ENCODE results near the gene CCDC92. TPM values are rescaled to one million over a fixed set of nuclear protein-coding genes. Genes with fewer than 3 reads are reported as not detected.

The CCDC92 gene
- total RNA-seq, 1 donor: 8.2 TPM

DNA sequence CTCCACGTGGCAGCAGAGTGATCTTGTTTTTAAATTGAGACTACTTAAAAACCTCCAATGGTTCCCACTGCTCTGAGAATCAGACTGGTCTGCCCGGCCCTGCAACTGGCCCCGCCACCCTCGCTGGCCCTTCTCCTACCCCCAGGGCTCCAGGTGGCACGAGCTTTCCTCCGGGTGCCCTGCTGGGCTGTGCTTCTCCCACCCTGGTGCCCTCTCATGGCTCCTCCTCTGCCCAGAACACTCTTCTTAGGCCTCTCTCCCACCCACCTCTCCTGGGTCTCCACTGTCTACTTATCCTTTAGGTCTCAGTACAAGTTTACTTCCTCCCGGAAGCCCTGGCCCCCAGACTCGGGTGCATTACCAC is 26.5 kb downstream of the CCDC92 start:
- TF ChIP-seq, protein P1, sequence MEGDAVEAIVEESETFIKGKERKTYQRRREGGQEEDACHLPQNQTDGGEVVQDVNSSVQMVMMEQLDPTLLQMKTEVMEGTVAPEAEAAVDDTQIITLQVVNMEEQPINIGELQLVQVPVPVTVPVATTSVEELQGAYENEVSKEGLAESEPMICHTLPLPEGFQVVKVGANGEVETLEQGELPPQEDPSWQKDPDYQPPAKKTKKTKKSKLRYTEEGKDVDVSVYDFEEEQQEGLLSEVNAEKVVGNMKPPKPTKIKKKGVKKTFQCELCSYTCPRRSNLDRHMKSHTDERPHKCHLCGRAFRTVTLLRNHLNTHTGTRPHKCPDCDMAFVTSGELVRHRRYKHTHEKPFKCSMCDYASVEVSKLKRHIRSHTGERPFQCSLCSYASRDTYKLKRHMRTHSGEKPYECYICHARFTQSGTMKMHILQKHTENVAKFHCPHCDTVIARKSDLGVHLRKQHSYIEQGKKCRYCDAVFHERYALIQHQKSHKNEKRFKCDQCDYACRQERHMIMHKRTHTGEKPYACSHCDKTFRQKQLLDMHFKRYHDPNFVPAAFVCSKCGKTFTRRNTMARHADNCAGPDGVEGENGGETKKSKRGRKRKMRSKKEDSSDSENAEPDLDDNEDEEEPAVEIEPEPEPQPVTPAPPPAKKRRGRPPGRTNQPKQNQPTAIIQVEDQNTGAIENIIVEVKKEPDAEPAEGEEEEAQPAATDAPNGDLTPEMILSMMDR (IDR thresholded peaks at IDR 0.05; ENCODE audit: insufficient read depth, low read depth, low read length): no peak
- no peak overlapping the region for H3K4me3 ChIP-seq (ENCODE audit: low read depth, low read length)
- no peak for DNase-seq (ENCODE audit: low read depth)

DNA sequence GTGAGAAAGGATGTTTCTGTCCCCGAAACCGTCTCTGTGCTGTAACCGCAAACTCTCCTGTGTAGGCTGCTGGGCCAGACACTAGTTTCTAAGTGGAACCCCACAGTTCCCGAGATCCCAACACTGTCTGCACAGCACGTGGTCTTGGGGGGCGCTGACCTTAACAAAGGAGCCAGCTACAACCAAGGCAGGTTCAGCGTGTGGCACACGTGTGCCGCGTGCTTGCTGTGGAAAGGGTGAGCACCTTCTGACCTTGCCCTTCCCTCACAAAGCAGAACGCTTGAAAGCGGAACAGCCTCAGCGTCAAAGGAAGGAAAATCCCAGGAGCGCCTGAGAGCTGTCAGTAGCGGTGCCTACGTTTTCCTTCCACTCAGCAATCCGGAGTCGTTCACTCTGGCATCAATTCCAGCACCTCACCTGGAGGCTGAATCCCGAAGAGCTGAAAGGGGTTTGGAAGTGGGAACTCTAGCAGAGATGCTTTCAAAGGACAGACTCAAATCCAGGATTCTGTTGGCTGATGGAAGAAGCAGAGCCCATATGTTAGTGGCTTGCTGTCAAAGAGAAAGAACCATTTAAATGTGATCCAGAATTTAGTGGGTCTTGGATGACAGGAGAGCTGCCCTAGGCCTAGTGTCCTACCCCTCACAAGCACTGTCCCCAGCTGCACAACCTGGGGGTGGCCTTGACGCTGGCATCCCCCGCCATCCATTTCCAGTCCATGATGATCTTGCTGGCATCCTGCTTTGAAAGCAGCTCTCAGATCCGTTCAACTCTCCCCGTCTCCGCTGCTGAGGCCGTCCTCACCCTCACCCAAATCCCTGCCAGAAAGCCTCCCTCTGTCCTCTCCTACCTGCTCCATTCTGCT is 27.1 kb downstream of the CCDC92 start:
- no peak overlapping the region for H3K4me3 ChIP-seq (ENCODE audit: low read depth, low read length)
- TF ChIP-seq, protein P1 (IDR thresholded peaks at IDR 0.05; ENCODE audit: insufficient read depth, low read depth, low read length): no peak
- no peak for DNase-seq (ENCODE audit: low read depth)

DNA sequence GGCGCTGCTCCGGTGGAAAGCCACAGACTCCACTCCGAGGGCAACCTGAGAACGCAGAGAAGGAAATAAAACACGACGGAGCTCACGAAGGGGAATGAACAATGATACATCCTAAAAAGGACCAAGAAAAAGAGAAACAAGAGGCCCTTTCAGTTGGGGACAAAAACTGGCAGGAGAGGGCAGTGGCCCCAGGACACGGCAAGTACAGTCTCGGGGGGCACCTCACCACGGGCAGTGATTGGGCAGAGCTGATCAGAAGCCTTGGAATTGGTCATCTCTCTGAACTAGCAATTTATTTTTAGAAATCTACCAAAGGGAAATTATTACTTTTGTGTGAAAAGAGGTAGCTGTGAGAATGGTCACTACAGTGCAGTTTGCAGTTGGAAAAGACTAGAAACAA is 27.9 kb downstream of the CCDC92 start:
- no peak for DNase-seq (ENCODE audit: low read depth)
- H3K4me3 ChIP-seq (ENCODE audit: low read depth, low read length): no peak overlapping the region
- TF ChIP-seq, protein P1 (IDR thresholded peaks at IDR 0.05; ENCODE audit: insufficient read depth, low read depth, low read length): no peak

DNA sequence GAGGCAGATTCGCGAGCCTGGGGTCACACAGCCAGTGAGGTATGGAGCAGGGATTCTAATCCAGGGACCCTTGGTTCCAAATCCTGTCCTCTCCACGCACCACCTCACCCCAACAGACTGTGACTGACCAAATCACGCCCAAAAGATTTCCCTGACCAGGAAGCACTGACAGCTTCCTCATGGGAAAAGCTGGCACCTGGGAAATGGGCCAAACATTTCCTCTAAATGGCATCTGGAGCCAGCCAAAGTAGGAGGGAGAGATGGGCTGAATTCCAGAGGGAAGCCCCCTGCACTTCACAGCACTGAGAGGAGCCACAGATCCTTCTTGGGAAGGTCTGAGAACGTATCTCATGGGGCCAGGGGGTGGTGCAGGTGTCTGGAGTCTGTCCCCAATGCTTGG is 28.8 kb downstream of the CCDC92 start:
- TF ChIP-seq, protein P1 (IDR thresholded peaks at IDR 0.05; ENCODE audit: insufficient read depth, low read depth, low read length): no peak
- DNase-seq (ENCODE audit: low read depth): no peak
- H3K4me3 ChIP-seq (ENCODE audit: low read depth, low read length): no peak overlapping the region

GRCh38 chr12:123942911-123943648 is 29.6 kb downstream of the CCDC92 start:
- DNase-seq (ENCODE audit: low read depth): peak; percentile 20
- no peak overlapping the region for H3K4me3 ChIP-seq (ENCODE audit: low read depth, low read length)
- TF ChIP-seq, protein P1 (IDR thresholded peaks at IDR 0.05; ENCODE audit: insufficient read depth, low read depth, low read length): no peak

GRCh38 chr12:123942238-123942653 is 30.4 kb downstream of the CCDC92 start:
- H3K4me3 ChIP-seq (ENCODE audit: low read depth, low read length): no peak overlapping the region
- TF ChIP-seq, protein P1 (IDR thresholded peaks at IDR 0.05; ENCODE audit: insufficient read depth, low read depth, low read length): no peak
- DNase-seq (ENCODE audit: low read depth): peak; percentile 31
